GM12878 (cell line): Measurements from ENCODE around the gene SMIM13. TPM values are rescaled to one million over a fixed set of nuclear protein-coding genes. Genes with fewer than 3 reads are reported as not detected.

Experiments used
- ATAC-seq: fragments of 200-7000 bp; cut with Tn5 transposase; 3 replicates; pipeline ENCODE4 v1.9.1; 2020; ENCODE audit warnings: mild to moderate bottlenecking, moderate library complexity
- BruUV-seq: library from RNA; stranded (reverse); fragments of 400-500 nt; replicated peaks from 2 replicates; lab custom pipeline; 2021; lab: Mats Ljungman, UMichigan
- CTCF ChIA-PET: fragments of 300-600 bp; sonication (Branson Sonifier 250); formaldehyde crosslinking; extraction: SDS; loops from one replicate; lab custom pipeline; 2021; ENCODE audit warnings: inconsistent platforms; lab: Yijun Ruan, JAX
- POLR2A ChIA-PET: fragments of 350-600 bp; formaldehyde crosslinking; extraction: SDS; loops from one replicate; lab custom pipeline; 2021; ENCODE audit warnings: inconsistent platforms; lab: Charles Lee
- RAD21 ChIA-PET: fragments of 300-600 bp; sonication (Branson Sonifier 250); formaldehyde crosslinking; loops from one replicate; lab custom pipeline; 2023; ENCODE audit warnings: antibody characterized with exemption; ENCODE audit not compliant: unreplicated experiment; lab: Charles Lee
- SMC1A ChIA-PET: fragments of 300-600 bp; sonication (Branson Sonifier 250); formaldehyde crosslinking; loops from one replicate; lab custom pipeline; 2023; ENCODE audit not compliant: unreplicated experiment, uncharacterized antibody; lab: Charles Lee
- DNase-seq: peaks from one replicate; pipeline ENCODE4 v3.0.0-alpha.2; 2011; ENCODE audit warnings: low read depth, low spot score
- FAIRE-seq: peaks from 3 replicates; lab custom pipeline; 2011; peaks lifted over from hg19 to GRCh38; lab: Jason Lieb, UNC
- H2AFZ ChIP-seq: 2 replicates; pipeline ENCODE4 v1.6.0; 2011; ENCODE audit warnings: low read depth, low read length, control low read depth; ENCODE audit not compliant: control insufficient read depth
- H3K27ac ChIP-seq: 2 replicates; pipeline ENCODE4 v1.5.1; 2011; ENCODE audit warnings: control low read depth; ENCODE audit not compliant: control insufficient read depth, insufficient read depth
- H3K27me3 ChIP-seq, 2 experiments: replicated peaks in 1 of 2; 2 replicates each; pipeline versions ENCODE4 v1.6.0 to v1.6.1; 2011; ENCODE audit warnings: low read length in 1 of 2; ENCODE audit not compliant: control insufficient read depth in 2 of 2, insufficient read depth in 2 of 2
- H3K36me3 ChIP-seq, 2 experiments: 2 replicates each; pipeline ENCODE4 v1.5.1; 2011; ENCODE audit warnings: low read length in 1 of 2; ENCODE audit not compliant: control insufficient read depth in 2 of 2, insufficient read depth in 2 of 2
- H3K4me1 ChIP-seq: 2 replicates; pipeline ENCODE4 v1.6.1; 2011; ENCODE audit warnings: mild to moderate bottlenecking, low read length, moderate library complexity, mixed read lengths; ENCODE audit not compliant: control insufficient read depth, insufficient read depth
- H3K4me2 ChIP-seq: 2 replicates; pipeline ENCODE4 v1.6.0; 2011; ENCODE audit warnings: control low read depth; ENCODE audit not compliant: control insufficient read depth, insufficient read depth
- H3K4me3 ChIP-seq: fragments of 200-600 bp; sonication (generic); 2 replicates; pipeline ENCODE4 v1.5.1; 2016
- H3K79me2 ChIP-seq: 2 replicates; pipeline ENCODE4 v1.6.0; 2011; ENCODE audit warnings: low read length; ENCODE audit not compliant: control insufficient read depth, insufficient read depth
- H3K9ac ChIP-seq: 2 replicates; pipeline ENCODE4 v1.8.0; 2011; ENCODE audit warnings: low read length, control low read depth, mixed read lengths; ENCODE audit not compliant: control insufficient read depth, insufficient read depth
- H3K9me3 ChIP-seq: replicated peaks from 3 replicates; pipeline ENCODE4 v1.5.1; 2011; ENCODE audit warnings: mild to moderate bottlenecking, low read length; ENCODE audit not compliant: control insufficient read depth, insufficient read depth
- H4K20me1 ChIP-seq: 2 replicates; pipeline ENCODE4 v1.6.0; 2011; ENCODE audit not compliant: control insufficient read depth, insufficient read depth
- BRCA1 ChIP-seq: IDR thresholded peaks from 2 replicates; pipeline ENCODE4 v1.6.1; 2011; ENCODE audit warnings: low read depth, low read length, improper control_type of control experiment
- CBX3 ChIP-seq: fragments of 200-600 bp; sonication (generic); IDR thresholded peaks from 2 replicates; pipeline ENCODE4 v1.6.1; 2016; ENCODE audit warnings: low read depth, borderline replicate concordance
- CBX5 ChIP-seq: sonication (generic); IDR thresholded peaks from 2 replicates; pipeline ENCODE4 v1.6.1; 2016; ENCODE audit warnings: low read depth, moderate library complexity, mild to moderate bottlenecking, inconsistent platforms
- EZH2 ChIP-seq: IDR thresholded peaks from 2 replicates; pipeline ENCODE4 v1.6.1; 2012; ENCODE audit warnings: low read depth, mild to moderate bottlenecking, control low read depth, inconsistent platforms, low read length, borderline replicate concordance; ENCODE audit not compliant: control insufficient read depth
- FOXK2 ChIP-seq: fragments of 450-650 bp; IDR thresholded peaks from 2 replicates; pipeline ENCODE4 v1.6.1; 2017; ENCODE audit warnings: mild to moderate bottlenecking, moderate library complexity
- FOXM1 ChIP-seq: IDR thresholded peaks from 2 replicates; pipeline ENCODE4 v1.6.1; 2012; ENCODE audit warnings: low read depth, mild to moderate bottlenecking, inconsistent platforms, low read length, moderate library complexity
- POLR2AphosphoS2 ChIP-seq: IDR thresholded peaks from 2 replicates; pipeline ENCODE4 v1.6.1; 2011; ENCODE audit warnings: low read depth, mild to moderate bottlenecking, low read length, improper control_type of control experiment, moderate library complexity
- RB1 ChIP-seq: fragments of 450-650 bp; formaldehyde crosslinking; IDR thresholded peaks from 2 replicates; pipeline ENCODE4 v1.6.1; 2017; ENCODE audit warnings: mild to moderate bottlenecking, borderline replicate concordance
- RBBP5 ChIP-seq: fragments of 200-600 bp; sonication (generic); conservative IDR thresholded peaks from 2 replicates; pipeline ENCODE4 v1.6.1; 2016
- RFX5 ChIP-seq: IDR thresholded peaks from 2 replicates; pipeline ENCODE4 v1.6.1; 2011; ENCODE audit warnings: low read depth, low read length, improper control_type of control experiment
- YBX1 ChIP-seq: fragments of 450-650 bp; IDR thresholded peaks from 2 replicates; pipeline ENCODE4 v1.6.1; 2016; ENCODE audit warnings: antibody characterized with exemption
- ZBED1 ChIP-seq: IDR thresholded peaks from 2 replicates; pipeline ENCODE4 v1.6.1; 2016; ENCODE audit warnings: borderline replicate concordance
- ZNF622 ChIP-seq: fragments of 450-650 bp; IDR thresholded peaks from 2 replicates; pipeline ENCODE4 v1.6.1; 2017; ENCODE audit warnings: mild to moderate bottlenecking, inconsistent platforms
- WGBS: methylation state at CpG from one replicate; pipeline ENCODE4 v1.1.6; 2016; ENCODE audit warnings: low lambda C conversion rate; ENCODE audit not compliant: insufficient replicate concordance, insufficient coverage; ENCODE audit errors: missing lambda C conversion rate; 5-methylcytosine and 5-hydroxymethylcytosine counted together
- in situ Hi-C: fragments of 300-500 bp; cut with MboI; formaldehyde crosslinking; loops from 9 replicates; pipeline ENCODE4 v1.14.3; 2018; ENCODE audit warnings: mixed read lengths
- intact Hi-C: fragments of 100-400 bp; cut with micrococcal nuclease; formaldehyde crosslinking; loops from one replicate; pipeline ENCODE4 v1.14.2; 2022; ENCODE audit not compliant: unreplicated experiment
- polyA plus RNA-seq, 11 experiments: library from polyadenylated mRNA; depleted of rRNA in 4 of 11; unstranded in 6 of 11; stranded (reverse) in 5 of 11; fragments of >200 nt; fragmentation: Nextera tagmentation in 4 of 11; fragmentation: Illumina TruSeq in 1 of 11; extraction: Ambion mirVana in 4 of 11; extraction: Trizol in 1 of 11; gene quantifications; 1 replicate in 1 of 11; 2 replicates in 10 of 11; pipeline versions ENCODE4 v1.2.1 to v1.2.3, GENCODE V29; 2011 to 2016; ENCODE audit warnings: inconsistent platforms in 2 of 11, missing spikeins in 2 of 11, low read depth in 1 of 11
- total RNA-seq, 4 experiments: library from RNA; depleted of rRNA in 3 of 4; stranded (reverse); fragments of >200 nt in 3 of 4; fragmentation: Illumina TruSeq in 1 of 4; extraction: Trizol in 1 of 4; gene quantifications; 2 replicates each; pipeline versions ENCODE4 v1.2.1 to v1.2.3, GENCODE V29; 2013 to 2021
- TF ChIP-seq, protein P1 (sequence below): fragments of 450-650 bp; formaldehyde crosslinking; IDR thresholded peaks from 2 replicates; pipeline ENCODE4 v1.4.0; 2020; ENCODE audit warnings: mild to moderate bottlenecking, moderate library complexity

Gene SMIM13
- total and polyA plus RNA-seq, 10 of the 15 experiments (the other 5 are each of a cell fraction or from before 2014, with no cell fraction given): 2.0 to 8.5 (median 4.7) TPM

DNA sequence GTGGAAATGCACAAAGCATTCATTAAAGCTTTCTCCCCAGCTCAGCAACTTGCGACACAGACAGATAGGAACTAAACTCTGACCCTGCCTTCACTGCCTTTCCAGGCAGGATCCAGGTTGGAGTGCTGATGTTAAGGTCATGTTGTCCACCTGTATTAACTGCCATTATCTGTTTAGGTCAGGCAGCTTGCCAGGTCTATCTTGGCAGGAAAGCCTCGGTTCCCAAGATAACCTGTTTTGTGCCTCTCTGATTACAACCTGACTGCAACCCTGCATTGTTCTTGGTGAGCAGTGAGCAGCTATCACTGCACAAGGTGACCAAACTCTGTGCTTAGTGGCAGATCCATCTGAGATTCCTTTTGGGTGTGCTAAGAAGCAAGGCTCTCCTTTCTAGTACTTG is 26.3 kb upstream of the SMIM13 start:
- ChIA-PET POLR2A (no interaction called here), RAD21 (interaction anchor here (1.0 to 5.6 kb wide), 4 partner anchors 113 to 589 kb away, joined by 3 to 28 read pairs (median 8); no protein-coding TSS in a partner anchor)
- H3K4me1 ChIP-seq: no peaks in the 10 kb centered on the region
- intact Hi-C loops: loop anchor here (5.0 kb wide), 1 partner anchor 590 kb away; no protein-coding TSS in a partner anchor
- H3K4me2 ChIP-seq: no peak overlapping the region
- H3K9me3 ChIP-seq: no peaks in the 10 kb centered on the region
- TF ChIP-seq, protein P1, sequence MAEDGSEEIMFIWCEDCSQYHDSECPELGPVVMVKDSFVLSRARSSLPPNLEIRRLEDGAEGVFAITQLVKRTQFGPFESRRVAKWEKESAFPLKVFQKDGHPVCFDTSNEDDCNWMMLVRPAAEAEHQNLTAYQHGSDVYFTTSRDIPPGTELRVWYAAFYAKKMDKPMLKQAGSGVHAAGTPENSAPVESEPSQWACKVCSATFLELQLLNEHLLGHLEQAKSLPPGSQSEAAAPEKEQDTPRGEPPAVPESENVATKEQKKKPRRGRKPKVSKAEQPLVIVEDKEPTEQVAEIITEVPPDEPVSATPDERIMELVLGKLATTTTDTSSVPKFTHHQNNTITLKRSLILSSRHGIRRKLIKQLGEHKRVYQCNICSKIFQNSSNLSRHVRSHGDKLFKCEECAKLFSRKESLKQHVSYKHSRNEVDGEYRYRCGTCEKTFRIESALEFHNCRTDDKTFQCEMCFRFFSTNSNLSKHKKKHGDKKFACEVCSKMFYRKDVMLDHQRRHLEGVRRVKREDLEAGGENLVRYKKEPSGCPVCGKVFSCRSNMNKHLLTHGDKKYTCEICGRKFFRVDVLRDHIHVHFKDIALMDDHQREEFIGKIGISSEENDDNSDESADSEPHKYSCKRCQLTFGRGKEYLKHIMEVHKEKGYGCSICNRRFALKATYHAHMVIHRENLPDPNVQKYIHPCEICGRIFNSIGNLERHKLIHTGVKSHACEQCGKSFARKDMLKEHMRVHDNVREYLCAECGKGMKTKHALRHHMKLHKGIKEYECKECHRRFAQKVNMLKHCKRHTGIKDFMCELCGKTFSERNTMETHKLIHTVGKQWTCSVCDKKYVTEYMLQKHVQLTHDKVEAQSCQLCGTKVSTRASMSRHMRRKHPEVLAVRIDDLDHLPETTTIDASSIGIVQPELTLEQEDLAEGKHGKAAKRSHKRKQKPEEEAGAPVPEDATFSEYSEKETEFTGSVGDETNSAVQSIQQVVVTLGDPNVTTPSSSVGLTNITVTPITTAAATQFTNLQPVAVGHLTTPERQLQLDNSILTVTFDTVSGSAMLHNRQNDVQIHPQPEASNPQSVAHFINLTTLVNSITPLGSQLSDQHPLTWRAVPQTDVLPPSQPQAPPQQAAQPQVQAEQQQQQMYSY: no peak
- TF ChIP-seq ZBED1 (no peak), YBX1 (no peak), ZNF622 (no peak), FOXM1 (no peak), EZH2 (no peak), RBBP5 (no peak), CBX5 (no peak), RFX5 (no peak), BRCA1 (no peak), RB1 (no peak), POLR2AphosphoS2 (no peak), CBX3 (no peak), FOXK2 (no peak)
- TF ChIP-seq, all 136 proteins: peak for 0
- H3K9ac ChIP-seq: no peak overlapping the region
- no peaks in the 10 kb centered on the region for H3K79me2 ChIP-seq
- BruUV-seq: no TSS peak
- CTCF ChIA-PET: interaction anchor here (0.6 to 3.4 kb wide), 10 partner anchors 77 to 588 kb away, joined by 3 to 30 read pairs (median 4); no protein-coding TSS in a partner anchor
- ATAC-seq: no peak
- H3K27ac ChIP-seq: no peak overlapping the region
- no peaks in the 10 kb centered on the region for H3K36me3 ChIP-seq
- SMC1A ChIA-PET: interaction anchor here (0.7 to 4.9 kb wide), 9 partner anchors 8 to 428 kb away, joined by 3 to 36 read pairs (median 4); no protein-coding TSS in a partner anchor
- no peaks in the 10 kb centered on the region for H4K20me1 ChIP-seq
- 50% methylated on average over 2 of the region's 2 CpGs for WGBS
- H3K27me3 ChIP-seq: no peaks in the 10 kb centered on the region
- H3K4me3 ChIP-seq: no peak overlapping the region
- H2AFZ ChIP-seq: no peak overlapping the region
- in situ Hi-C loops: loop anchor here (5.0 to 10.0 kb wide), 2 partner anchors 110 to 593 kb away; no protein-coding TSS in a partner anchor
- no peak for DNase-seq
- FAIRE-seq: no peak
